ENCODE results near the gene EMC6. TPM values are rescaled to one million over a fixed set of nuclear protein-coding genes. Genes with fewer than 3 reads are reported as not detected.

EMC6 gene
- total and polyA plus RNA-seq, 2 of the 13 experiments (the other 11 are each of a cell fraction or from before 2014, with no cell fraction given) = 45.1 to 47.7 TPM

DNA sequence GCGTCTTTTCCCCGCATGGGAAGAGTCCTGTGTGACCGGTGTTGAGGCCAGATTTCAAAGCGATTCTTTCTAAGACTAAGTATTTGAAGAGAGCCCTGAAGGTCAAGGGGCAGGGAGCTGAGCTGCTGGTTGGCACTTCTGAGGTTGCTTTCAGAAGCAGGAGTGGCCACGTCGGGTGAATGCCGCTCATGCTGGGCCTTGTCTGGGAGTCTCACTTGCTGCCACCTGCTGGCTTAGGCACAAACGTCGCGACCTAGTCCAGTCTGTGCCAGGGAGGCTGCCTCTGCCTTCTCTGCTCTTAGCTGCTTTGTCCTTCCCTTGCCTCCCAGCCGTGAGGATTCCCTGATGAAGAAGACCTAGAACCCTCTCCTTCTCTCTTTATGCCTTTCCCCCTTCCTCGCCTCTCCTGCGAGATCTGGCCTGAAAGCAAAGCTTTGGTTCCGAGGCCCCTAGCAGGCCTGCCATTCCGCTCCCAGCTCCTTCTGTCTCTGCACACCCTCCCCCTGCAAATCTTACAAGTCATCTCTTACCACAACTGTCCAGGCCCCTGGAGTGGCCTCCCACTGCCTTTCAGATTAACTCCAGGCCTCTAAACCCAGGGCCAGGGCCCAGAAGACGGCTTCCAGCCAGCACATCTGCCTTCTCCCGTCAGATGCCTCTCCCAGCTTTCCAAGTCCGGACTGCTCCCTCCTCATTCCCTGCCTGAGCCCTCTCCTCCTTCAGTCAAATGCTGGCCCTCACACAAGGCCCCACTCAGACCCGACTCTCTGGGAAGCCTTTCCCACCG lies 20.6 kb upstream of the EMC6 start (continued):
- TF ChIP-seq, protein P1, sequence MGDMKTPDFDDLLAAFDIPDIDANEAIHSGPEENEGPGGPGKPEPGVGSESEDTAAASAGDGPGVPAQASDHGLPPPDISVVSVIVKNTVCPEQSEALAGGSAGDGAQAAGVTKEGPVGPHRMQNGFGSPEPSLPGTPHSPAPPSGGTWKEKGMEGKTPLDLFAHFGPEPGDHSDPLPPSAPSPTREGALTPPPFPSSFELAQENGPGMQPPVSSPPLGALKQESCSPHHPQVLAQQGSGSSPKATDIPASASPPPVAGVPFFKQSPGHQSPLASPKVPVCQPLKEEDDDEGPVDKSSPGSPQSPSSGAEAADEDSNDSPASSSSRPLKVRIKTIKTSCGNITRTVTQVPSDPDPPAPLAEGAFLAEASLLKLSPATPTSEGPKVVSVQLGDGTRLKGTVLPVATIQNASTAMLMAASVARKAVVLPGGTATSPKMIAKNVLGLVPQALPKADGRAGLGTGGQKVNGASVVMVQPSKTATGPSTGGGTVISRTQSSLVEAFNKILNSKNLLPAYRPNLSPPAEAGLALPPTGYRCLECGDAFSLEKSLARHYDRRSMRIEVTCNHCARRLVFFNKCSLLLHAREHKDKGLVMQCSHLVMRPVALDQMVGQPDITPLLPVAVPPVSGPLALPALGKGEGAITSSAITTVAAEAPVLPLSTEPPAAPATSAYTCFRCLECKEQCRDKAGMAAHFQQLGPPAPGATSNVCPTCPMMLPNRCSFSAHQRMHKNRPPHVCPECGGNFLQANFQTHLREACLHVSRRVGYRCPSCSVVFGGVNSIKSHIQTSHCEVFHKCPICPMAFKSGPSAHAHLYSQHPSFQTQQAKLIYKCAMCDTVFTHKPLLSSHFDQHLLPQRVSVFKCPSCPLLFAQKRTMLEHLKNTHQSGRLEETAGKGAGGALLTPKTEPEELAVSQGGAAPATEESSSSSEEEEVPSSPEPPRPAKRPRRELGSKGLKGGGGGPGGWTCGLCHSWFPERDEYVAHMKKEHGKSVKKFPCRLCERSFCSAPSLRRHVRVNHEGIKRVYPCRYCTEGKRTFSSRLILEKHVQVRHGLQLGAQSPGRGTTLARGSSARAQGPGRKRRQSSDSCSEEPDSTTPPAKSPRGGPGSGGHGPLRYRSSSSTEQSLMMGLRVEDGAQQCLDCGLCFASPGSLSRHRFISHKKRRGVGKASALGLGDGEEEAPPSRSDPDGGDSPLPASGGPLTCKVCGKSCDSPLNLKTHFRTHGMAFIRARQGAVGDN (CRISPR knock-in tag; IDR thresholded peaks at IDR 0.05) = peak; percentile 62
- TF ChIP-seq MTA1 (CRISPR knock-in tag; IDR thresholded peaks at IDR 0.05; ENCODE audit: borderline replicate concordance) = peak; percentile 12; the same call in 1 of the 2 replicates
- TF ChIP-seq ZNF331 (CRISPR knock-in tag; IDR thresholded peaks at IDR 0.05) = peak; percentile 54; the same call in 1 of the 2 replicates
- TF ChIP-seq, protein P2, sequence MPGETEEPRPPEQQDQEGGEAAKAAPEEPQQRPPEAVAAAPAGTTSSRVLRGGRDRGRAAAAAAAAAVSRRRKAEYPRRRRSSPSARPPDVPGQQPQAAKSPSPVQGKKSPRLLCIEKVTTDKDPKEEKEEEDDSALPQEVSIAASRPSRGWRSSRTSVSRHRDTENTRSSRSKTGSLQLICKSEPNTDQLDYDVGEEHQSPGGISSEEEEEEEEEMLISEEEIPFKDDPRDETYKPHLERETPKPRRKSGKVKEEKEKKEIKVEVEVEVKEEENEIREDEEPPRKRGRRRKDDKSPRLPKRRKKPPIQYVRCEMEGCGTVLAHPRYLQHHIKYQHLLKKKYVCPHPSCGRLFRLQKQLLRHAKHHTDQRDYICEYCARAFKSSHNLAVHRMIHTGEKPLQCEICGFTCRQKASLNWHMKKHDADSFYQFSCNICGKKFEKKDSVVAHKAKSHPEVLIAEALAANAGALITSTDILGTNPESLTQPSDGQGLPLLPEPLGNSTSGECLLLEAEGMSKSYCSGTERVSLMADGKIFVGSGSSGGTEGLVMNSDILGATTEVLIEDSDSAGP (CRISPR knock-in tag; IDR thresholded peaks at IDR 0.05; ENCODE audit: borderline replicate concordance) = peak; percentile 31; the same call in 1 of the 2 replicates
- no peak for TF ChIP-seq ZNF550 (CRISPR knock-in tag; IDR thresholded peaks at IDR 0.05; ENCODE audit: borderline replicate concordance)
- peak; percentile 32; the same call in 1 of the 2 replicates for TF ChIP-seq NR2F2 (IDR thresholded peaks at IDR 0.05; ENCODE audit: borderline replicate concordance, low read depth)
- no peak for TF ChIP-seq HES4 (CRISPR knock-in tag; IDR thresholded peaks at IDR 0.05; ENCODE audit: borderline replicate concordance)
- TF ChIP-seq, protein P3, sequence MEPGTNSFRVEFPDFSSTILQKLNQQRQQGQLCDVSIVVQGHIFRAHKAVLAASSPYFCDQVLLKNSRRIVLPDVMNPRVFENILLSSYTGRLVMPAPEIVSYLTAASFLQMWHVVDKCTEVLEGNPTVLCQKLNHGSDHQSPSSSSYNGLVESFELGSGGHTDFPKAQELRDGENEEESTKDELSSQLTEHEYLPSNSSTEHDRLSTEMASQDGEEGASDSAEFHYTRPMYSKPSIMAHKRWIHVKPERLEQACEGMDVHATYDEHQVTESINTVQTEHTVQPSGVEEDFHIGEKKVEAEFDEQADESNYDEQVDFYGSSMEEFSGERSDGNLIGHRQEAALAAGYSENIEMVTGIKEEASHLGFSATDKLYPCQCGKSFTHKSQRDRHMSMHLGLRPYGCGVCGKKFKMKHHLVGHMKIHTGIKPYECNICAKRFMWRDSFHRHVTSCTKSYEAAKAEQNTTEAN (CRISPR knock-in tag; conservative IDR thresholded peaks at IDR 0.05) = no peak
- TF ChIP-seq CREB1 (IDR thresholded peaks at IDR 0.05) = no peak
- no peak for TF ChIP-seq CREB1 (CRISPR knock-in tag; IDR thresholded peaks at IDR 0.05)
- TF ChIP-seq ZNF430 (CRISPR knock-in tag; IDR thresholded peaks at IDR 0.05) = 0 out of 2 replicates have a peak, but pooled peaks have one; percentile 12
- no peak for TF ChIP-seq MEIS2 (CRISPR knock-in tag; IDR thresholded peaks at IDR 0.05)
- TF ChIP-seq, protein P4, sequence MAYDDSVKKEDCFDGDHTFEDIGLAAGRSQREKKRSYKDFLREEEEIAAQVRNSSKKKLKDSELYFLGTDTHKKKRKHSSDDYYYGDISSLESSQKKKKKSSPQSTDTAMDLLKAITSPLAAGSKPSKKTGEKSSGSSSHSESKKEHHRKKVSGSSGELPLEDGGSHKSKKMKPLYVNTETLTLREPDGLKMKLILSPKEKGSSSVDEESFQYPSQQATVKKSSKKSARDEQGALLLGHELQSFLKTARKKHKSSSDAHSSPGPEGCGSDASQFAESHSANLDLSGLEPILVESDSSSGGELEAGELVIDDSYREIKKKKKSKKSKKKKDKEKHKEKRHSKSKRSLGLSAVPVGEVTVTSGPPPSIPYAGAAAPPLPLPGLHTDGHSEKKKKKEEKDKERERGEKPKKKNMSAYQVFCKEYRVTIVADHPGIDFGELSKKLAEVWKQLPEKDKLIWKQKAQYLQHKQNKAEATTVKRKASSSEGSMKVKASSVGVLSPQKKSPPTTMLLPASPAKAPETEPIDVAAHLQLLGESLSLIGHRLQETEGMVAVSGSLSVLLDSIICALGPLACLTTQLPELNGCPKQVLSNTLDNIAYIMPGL (CRISPR knock-in tag; IDR thresholded peaks at IDR 0.05; ENCODE audit: borderline replicate concordance in 1 of 2, low read depth in 1 of 2) = 0 out of 4 replicates have a peak, but pooled peaks of 1 of the 2 experiments have one; percentile 37
- TF ChIP-seq, protein P5, sequence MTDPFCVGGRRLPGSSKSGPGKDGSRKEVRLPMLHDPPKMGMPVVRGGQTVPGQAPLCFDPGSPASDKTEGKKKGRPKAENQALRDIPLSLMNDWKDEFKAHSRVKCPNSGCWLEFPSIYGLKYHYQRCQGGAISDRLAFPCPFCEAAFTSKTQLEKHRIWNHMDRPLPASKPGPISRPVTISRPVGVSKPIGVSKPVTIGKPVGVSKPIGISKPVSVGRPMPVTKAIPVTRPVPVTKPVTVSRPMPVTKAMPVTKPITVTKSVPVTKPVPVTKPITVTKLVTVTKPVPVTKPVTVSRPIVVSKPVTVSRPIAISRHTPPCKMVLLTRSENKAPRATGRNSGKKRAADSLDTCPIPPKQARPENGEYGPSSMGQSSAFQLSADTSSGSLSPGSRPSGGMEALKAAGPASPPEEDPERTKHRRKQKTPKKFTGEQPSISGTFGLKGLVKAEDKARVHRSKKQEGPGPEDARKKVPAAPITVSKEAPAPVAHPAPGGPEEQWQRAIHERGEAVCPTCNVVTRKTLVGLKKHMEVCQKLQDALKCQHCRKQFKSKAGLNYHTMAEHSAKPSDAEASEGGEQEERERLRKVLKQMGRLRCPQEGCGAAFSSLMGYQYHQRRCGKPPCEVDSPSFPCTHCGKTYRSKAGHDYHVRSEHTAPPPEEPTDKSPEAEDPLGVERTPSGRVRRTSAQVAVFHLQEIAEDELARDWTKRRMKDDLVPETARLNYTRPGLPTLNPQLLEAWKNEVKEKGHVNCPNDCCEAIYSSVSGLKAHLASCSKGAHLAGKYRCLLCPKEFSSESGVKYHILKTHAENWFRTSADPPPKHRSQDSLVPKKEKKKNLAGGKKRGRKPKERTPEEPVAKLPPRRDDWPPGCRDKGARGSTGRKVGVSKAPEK (CRISPR knock-in tag; IDR thresholded peaks at IDR 0.05; ENCODE audit: borderline replicate concordance) = no peak

Measured in HepG2 (cell line).